ENCODE results near the gene IRX5.

Gene IRX5

GRCh38 chr16:54952195-54952594 lies 21.5 kb downstream of the IRX5 start:
- no peak for DNase-seq

GRCh38 chr16:54953461-54953860 lies 22.8 kb downstream of the IRX5 start:
- no peak for DNase-seq

GRCh38 chr16:54954220-54954619 lies 23.6 kb downstream of the IRX5 start:
- DNase-seq: no peak

GRCh38 chr16:54955757-54956156 lies 25.1 kb downstream of the IRX5 start:
- DNase-seq: no peak

- peak; percentile 58 for DNase-seq
Observed at GRCh38 chr16:54957403-54958166, 26.9 kb downstream of the IRX5 start.

GRCh38 chr16:54962045-54962444 lies 31.4 kb downstream of the IRX5 start:
- no peak for DNase-seq

GRCh38 chr16:54964239-54964638 lies 33.6 kb downstream of the IRX5 start:
- no peak for DNase-seq

GRCh38 chr16:54965464-54965863 lies 34.8 kb downstream of the IRX5 start:
- no peak for DNase-seq

GRCh38 chr16:54968011-54968410 lies 37.3 kb downstream of the IRX5 start:
- DNase-seq: no peak

GRCh38 chr16:54968784-54969183 lies 38.1 kb downstream of the IRX5 start:
- no peak for DNase-seq

- DNase-seq: no peak
Observed at GRCh38 chr16:54970016-54970415, 39.4 kb downstream of the IRX5 start.

- no peak for DNase-seq
Observed at GRCh38 chr16:54974367-54974766, 43.7 kb downstream of the IRX5 start.

- no peak for DNase-seq
Observed at GRCh38 chr16:54976651-54977200, 46.1 kb downstream of the IRX5 start.

- DNase-seq: no peak
Observed at GRCh38 chr16:54977211-54977610, 46.5 kb downstream of the IRX5 start.

GRCh38 chr16:54980821-54981220 lies 50.2 kb downstream of the IRX5 start:
- DNase-seq: no peak
